HepG2 (cell line): ENCODE results near the gene AKAP6. TPM values are rescaled to one million over a fixed set of nuclear protein-coding genes. Genes with fewer than 3 reads are reported as not detected.
A peak's percentile ranks its signal among the peaks of the same experiment; 100 is the strongest.

Experiments
- FOSL2 ChIP-seq: sonication (generic); formaldehyde crosslinking; IDR thresholded peaks from 2 replicates; pipeline ENCODE4 v1.4.0; 2020; ENCODE audit warnings: missing genetic modification reagents
- FOXJ3 ChIP-seq: sonication (generic); formaldehyde crosslinking; IDR thresholded peaks from 2 replicates; pipeline ENCODE4 v1.4.0; 2020; ENCODE audit warnings: missing genetic modification reagents, mild to moderate bottlenecking, borderline replicate concordance
- HNF4G ChIP-seq, 2 experiments: sonication (generic) in 1 of 2; formaldehyde crosslinking in 1 of 2; IDR thresholded peaks; 2 replicates each; pipeline versions ENCODE4 v1.4.0 to v1.6.1; 2011 to 2020; ENCODE audit warnings: borderline replicate concordance in 2 of 2, low read depth in 2 of 2, mild to moderate bottlenecking in 2 of 2, low read length in 1 of 2, missing genetic modification reagents in 1 of 2, moderate library complexity in 1 of 2
- PAXIP1 ChIP-seq: sonication (generic); formaldehyde crosslinking; conservative IDR thresholded peaks from 2 replicates; pipeline ENCODE4 v1.4.0; 2020; ENCODE audit warnings: mild to moderate bottlenecking, missing genetic modification reagents, moderate library complexity
- PBX3 ChIP-seq: sonication (generic); formaldehyde crosslinking; IDR thresholded peaks from 2 replicates; pipeline ENCODE4 v1.8.1; 2023; ENCODE audit warnings: missing genetic modification reagents, inconsistent platforms, borderline replicate concordance
- SCMH1 ChIP-seq: sonication (generic); formaldehyde crosslinking; IDR thresholded peaks from 2 replicates; pipeline ENCODE4 v1.9.0; 2021; ENCODE audit warnings: missing genetic modification reagents, mild to moderate bottlenecking, borderline replicate concordance
- ZFP36L1 ChIP-seq: sonication (generic); formaldehyde crosslinking; IDR thresholded peaks from 2 replicates; pipeline ENCODE4 v1.8.0; 2022; ENCODE audit warnings: mild to moderate bottlenecking, missing genetic modification reagents, moderate library complexity
- ZNF33B ChIP-seq: sonication (generic); formaldehyde crosslinking; IDR thresholded peaks from 2 replicates; pipeline ENCODE4 v1.5.1; 2020; ENCODE audit warnings: mild to moderate bottlenecking, missing genetic modification reagents
- ZNF383 ChIP-seq: sonication (generic); formaldehyde crosslinking; IDR thresholded peaks from 2 replicates; pipeline ENCODE4 v1.4.0; 2020; ENCODE audit warnings: missing genetic modification reagents, mild to moderate bottlenecking, borderline replicate concordance
- ZNF501 ChIP-seq: sonication (generic); formaldehyde crosslinking; IDR thresholded peaks from 2 replicates; pipeline ENCODE4 v1.5.1; 2020; ENCODE audit warnings: mild to moderate bottlenecking, moderate library complexity, missing genetic modification reagents
- polyA plus RNA-seq, 8 experiments: library from polyadenylated mRNA; depleted of rRNA in 3 of 8; stranded (reverse) in 7 of 8; unstranded in 1 of 8; fragments of >200 nt; fragmentation: Illumina TruSeq in 4 of 8; extraction: Trizol in 4 of 8; gene quantifications; 2 replicates each; pipeline versions ENCODE4 v1.2.1 to v1.2.3, GENCODE V29; 2011 to 2016; ENCODE audit warnings: low read depth in 4 of 8, missing spikeins in 1 of 8, mixed read lengths in 1 of 8; ENCODE audit not compliant: insufficient read depth in 1 of 8
- total RNA-seq, 5 experiments: library from RNA; depleted of rRNA; stranded (reverse); fragments of >200 nt; fragmentation: Illumina TruSeq; extraction: Trizol; gene quantifications; 2 replicates each; pipeline ENCODE4 v1.2.3, GENCODE V29; 2016; ENCODE audit warnings: low read depth in 1 of 5
- TF ChIP-seq, protein P1 (sequence below): sonication (generic); formaldehyde crosslinking; IDR thresholded peaks from 2 replicates; pipeline ENCODE4 v1.4.0; 2020; ENCODE audit warnings: mild to moderate bottlenecking, missing genetic modification reagents, borderline replicate concordance
- TF ChIP-seq, protein P2 (sequence below): fragments of 450-650 bp; IDR thresholded peaks from 2 replicates; pipeline ENCODE4 v1.6.1; 2017; ENCODE audit warnings: mild to moderate bottlenecking

The AKAP6 gene
- total and polyA plus RNA-seq, 2 of the 13 experiments (the other 11 are each of a cell fraction or from before 2014, with no cell fraction given), result 1.4 TPM

GRCh38 chr14:32576088-32576795, 247.1 kb downstream of the AKAP6 start (continued):
- TF ChIP-seq, protein P1, sequence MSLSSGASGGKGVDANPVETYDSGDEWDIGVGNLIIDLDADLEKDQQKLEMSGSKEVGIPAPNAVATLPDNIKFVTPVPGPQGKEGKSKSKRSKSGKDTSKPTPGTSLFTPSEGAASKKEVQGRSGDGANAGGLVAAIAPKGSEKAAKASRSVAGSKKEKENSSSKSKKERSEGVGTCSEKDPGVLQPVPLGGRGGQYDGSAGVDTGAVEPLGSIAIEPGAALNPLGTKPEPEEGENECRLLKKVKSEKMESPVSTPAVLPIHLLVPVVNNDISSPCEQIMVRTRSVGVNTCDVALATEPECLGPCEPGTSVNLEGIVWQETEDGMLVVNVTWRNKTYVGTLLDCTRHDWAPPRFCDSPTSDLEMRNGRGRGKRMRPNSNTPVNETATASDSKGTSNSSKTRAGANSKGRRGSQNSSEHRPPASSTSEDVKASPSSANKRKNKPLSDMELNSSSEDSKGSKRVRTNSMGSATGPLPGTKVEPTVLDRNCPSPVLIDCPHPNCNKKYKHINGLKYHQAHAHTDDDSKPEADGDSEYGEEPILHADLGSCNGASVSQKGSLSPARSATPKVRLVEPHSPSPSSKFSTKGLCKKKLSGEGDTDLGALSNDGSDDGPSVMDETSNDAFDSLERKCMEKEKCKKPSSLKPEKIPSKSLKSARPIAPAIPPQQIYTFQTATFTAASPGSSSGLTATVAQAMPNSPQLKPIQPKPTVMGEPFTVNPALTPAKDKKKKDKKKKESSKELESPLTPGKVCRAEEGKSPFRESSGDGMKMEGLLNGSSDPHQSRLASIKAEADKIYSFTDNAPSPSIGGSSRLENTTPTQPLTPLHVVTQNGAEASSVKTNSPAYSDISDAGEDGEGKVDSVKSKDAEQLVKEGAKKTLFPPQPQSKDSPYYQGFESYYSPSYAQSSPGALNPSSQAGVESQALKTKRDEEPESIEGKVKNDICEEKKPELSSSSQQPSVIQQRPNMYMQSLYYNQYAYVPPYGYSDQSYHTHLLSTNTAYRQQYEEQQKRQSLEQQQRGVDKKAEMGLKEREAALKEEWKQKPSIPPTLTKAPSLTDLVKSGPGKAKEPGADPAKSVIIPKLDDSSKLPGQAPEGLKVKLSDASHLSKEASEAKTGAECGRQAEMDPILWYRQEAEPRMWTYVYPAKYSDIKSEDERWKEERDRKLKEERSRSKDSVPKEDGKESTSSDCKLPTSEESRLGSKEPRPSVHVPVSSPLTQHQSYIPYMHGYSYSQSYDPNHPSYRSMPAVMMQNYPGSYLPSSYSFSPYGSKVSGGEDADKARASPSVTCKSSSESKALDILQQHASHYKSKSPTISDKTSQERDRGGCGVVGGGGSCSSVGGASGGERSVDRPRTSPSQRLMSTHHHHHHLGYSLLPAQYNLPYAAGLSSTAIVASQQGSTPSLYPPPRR (CRISPR knock-in tag), result no peak
- TF ChIP-seq PAXIP1 (CRISPR knock-in tag), result no peak
- TF ChIP-seq ZNF33B (CRISPR knock-in tag), result no peak
- TF ChIP-seq ZNF383, result no peak
- TF ChIP-seq, protein P2, sequence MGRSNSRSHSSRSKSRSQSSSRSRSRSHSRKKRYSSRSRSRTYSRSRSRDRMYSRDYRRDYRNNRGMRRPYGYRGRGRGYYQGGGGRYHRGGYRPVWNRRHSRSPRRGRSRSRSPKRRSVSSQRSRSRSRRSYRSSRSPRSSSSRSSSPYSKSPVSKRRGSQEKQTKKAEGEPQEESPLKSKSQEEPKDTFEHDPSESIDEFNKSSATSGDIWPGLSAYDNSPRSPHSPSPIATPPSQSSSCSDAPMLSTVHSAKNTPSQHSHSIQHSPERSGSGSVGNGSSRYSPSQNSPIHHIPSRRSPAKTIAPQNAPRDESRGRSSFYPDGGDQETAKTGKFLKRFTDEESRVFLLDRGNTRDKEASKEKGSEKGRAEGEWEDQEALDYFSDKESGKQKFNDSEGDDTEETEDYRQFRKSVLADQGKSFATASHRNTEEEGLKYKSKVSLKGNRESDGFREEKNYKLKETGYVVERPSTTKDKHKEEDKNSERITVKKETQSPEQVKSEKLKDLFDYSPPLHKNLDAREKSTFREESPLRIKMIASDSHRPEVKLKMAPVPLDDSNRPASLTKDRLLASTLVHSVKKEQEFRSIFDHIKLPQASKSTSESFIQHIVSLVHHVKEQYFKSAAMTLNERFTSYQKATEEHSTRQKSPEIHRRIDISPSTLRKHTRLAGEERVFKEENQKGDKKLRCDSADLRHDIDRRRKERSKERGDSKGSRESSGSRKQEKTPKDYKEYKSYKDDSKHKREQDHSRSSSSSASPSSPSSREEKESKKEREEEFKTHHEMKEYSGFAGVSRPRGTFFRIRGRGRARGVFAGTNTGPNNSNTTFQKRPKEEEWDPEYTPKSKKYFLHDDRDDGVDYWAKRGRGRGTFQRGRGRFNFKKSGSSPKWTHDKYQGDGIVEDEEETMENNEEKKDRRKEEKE, result no peak
- TF ChIP-seq HNF4G (IDR thresholded peaks at IDR 0.05; ENCODE audit: borderline replicate concordance, low read depth, low read length), result no peak
- no peak for TF ChIP-seq HNF4G (CRISPR knock-in tag; IDR thresholded peaks at IDR 0.05; ENCODE audit: borderline replicate concordance, low read depth)
- TF ChIP-seq SCMH1 (CRISPR knock-in tag), result no peak
- no peak for TF ChIP-seq ZNF501 (CRISPR knock-in tag)
- TF ChIP-seq PBX3 (CRISPR knock-in tag), result no peak
- no peak for TF ChIP-seq FOXJ3 (CRISPR knock-in tag)
- TF ChIP-seq ZFP36L1 (CRISPR knock-in tag), result peak; percentile 47; the same call in 1 of the 2 replicates
- TF ChIP-seq FOSL2 (CRISPR knock-in tag), result no peak
